Subcutaneous adipose tissue (tissue), 4 donors: Measurements from ENCODE around the gene TBC1D2B. TPM values are rescaled to one million over a fixed set of nuclear protein-coding genes. Genes with fewer than 3 reads are reported as not detected.

Experiments
- CTCF ChIP-seq: fragments of 450-650 bp; IDR thresholded peaks from one replicate; pipeline ENCODE4 v1.5.1; 2016; ENCODE audit warnings: low read depth, mild to moderate bottlenecking, control low read depth, antibody characterized with exemption, moderate library complexity
- total RNA-seq, 4 donors: library from RNA; depleted of rRNA; stranded (reverse); fragments of >200 nt; gene quantifications; one replicate each; pipeline ENCODE4 v1.1.0, GENCODE V29; 2016

Gene TBC1D2B
- total RNA-seq, 4 donors from 2014 or later: 57.6 to 112 (median 101) TPM

GRCh38 chr15:77998592-77998991 is 78.9 kb downstream of the TBC1D2B start:
- no peak for TF ChIP-seq CTCF

GRCh38 chr15:77993374-77993911 is 84.1 kb downstream of the TBC1D2B start:
- no peak for TF ChIP-seq CTCF

- no peak for TF ChIP-seq CTCF
Measured at GRCh38 chr15:77992356-77993222, 84.9 kb downstream of the TBC1D2B start.

- TF ChIP-seq CTCF: no peak
Measured at GRCh38 chr15:77991029-77991406, 86.5 kb downstream of the TBC1D2B start.

- no peak for TF ChIP-seq CTCF
Measured at GRCh38 chr15:77989296-77990143, 88.0 kb downstream of the TBC1D2B start.

- TF ChIP-seq CTCF: no peak
Measured at GRCh38 chr15:77988347-77989295, 88.9 kb downstream of the TBC1D2B start.
